ENCODE results near the gene MEIS1.

DNA sequence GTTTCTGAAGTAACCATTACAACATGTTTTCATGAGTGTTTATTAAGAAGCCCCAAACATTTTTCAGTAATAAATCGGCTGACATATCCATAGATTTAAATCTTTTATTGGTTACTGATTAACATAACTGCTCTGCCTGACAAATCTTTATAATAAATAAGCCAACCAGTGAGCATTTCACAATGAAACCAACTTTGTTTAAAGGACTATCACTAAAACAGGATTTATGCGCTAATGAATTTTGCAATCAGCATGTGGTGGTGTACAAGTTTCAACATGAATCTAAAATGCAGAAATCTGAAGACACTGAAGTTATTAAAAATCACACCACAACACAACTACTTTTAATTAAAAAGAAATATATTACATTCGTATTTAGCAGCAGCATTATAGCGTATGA lies 166.7 kb downstream of the MEIS1 start:
- TF ChIP-seq POLR2A (IDR thresholded peaks at IDR 0.05; ENCODE audit: low read depth, low read length): no peak
- TF ChIP-seq, protein P1, sequence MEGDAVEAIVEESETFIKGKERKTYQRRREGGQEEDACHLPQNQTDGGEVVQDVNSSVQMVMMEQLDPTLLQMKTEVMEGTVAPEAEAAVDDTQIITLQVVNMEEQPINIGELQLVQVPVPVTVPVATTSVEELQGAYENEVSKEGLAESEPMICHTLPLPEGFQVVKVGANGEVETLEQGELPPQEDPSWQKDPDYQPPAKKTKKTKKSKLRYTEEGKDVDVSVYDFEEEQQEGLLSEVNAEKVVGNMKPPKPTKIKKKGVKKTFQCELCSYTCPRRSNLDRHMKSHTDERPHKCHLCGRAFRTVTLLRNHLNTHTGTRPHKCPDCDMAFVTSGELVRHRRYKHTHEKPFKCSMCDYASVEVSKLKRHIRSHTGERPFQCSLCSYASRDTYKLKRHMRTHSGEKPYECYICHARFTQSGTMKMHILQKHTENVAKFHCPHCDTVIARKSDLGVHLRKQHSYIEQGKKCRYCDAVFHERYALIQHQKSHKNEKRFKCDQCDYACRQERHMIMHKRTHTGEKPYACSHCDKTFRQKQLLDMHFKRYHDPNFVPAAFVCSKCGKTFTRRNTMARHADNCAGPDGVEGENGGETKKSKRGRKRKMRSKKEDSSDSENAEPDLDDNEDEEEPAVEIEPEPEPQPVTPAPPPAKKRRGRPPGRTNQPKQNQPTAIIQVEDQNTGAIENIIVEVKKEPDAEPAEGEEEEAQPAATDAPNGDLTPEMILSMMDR (IDR thresholded peaks at IDR 0.05; ENCODE audit: extremely low read depth in 1 of 2, insufficient read depth in 1 of 2, low read depth in 1 of 2, low read length in 2 of 2): no peak
- TF ChIP-seq GATA2 (IDR thresholded peaks at IDR 0.05; ENCODE audit: insufficient read depth, insufficient read length, low read depth, low read length): no peak

Data from endothelial cell of umbilical vein (primary cell).